IPS DF 4.7 (cell line): ENCODE measurements around the gene JOSD1.

Source experiments
- DNase-seq: peaks from one replicate; pipeline ENCODE4 v3.0.0-alpha.2; 2013; ENCODE audit warnings: low spot score; ENCODE audit errors: extremely low read depth

JOSD1 gene

GRCh38 chr22:38700789-38701628, at the start of gene JOSD1:
Gene JOSD1, minus strand, starts transcription at chr22:38700943. Its CDS starts 956 bp downstream, at chr22:38699987.
- no peak for DNase-seq

GRCh38 chr22:38750104-38750503, 49.4 kb upstream of the JOSD1 start:
- DNase-seq = no peak

GRCh38 chr22:38748487-38749136, 47.9 kb upstream of the JOSD1 start:
- no peak for DNase-seq

GRCh38 chr22:38745676-38746460, 45.1 kb upstream of the JOSD1 start:
- DNase-seq = no peak

GRCh38 chr22:38744981-38745380, 44.2 kb upstream of the JOSD1 start:
- DNase-seq = no peak

- no peak for DNase-seq
Observed at GRCh38 chr22:38742176-38742942, 41.6 kb upstream of the JOSD1 start.

- DNase-seq = no peak
Observed at GRCh38 chr22:38741576-38741975, 40.8 kb upstream of the JOSD1 start.

- no peak for DNase-seq
Observed at GRCh38 chr22:38741166-38741565, 40.4 kb upstream of the JOSD1 start.

- DNase-seq = no peak
Observed at GRCh38 chr22:38740754-38741153, 40.0 kb upstream of the JOSD1 start.

- DNase-seq = no peak
Observed at GRCh38 chr22:38740116-38740723, 39.5 kb upstream of the JOSD1 start.

- DNase-seq = no peak
Observed at GRCh38 chr22:38739300-38740055, 38.7 kb upstream of the JOSD1 start.

GRCh38 chr22:38738475-38739070, 37.8 kb upstream of the JOSD1 start:
- DNase-seq = no peak

- no peak for DNase-seq
Observed at GRCh38 chr22:38737302-38738060, 36.7 kb upstream of the JOSD1 start.

GRCh38 chr22:38736257-38736570, 35.5 kb upstream of the JOSD1 start:
- no peak for DNase-seq

GRCh38 chr22:38735465-38736256, 34.9 kb upstream of the JOSD1 start:
- DNase-seq = no peak

- DNase-seq = no peak
Observed at GRCh38 chr22:38735126-38735464, 34.4 kb upstream of the JOSD1 start.

GRCh38 chr22:38734421-38735100, 33.8 kb upstream of the JOSD1 start:
- DNase-seq = no peak
